Tibial artery (tissue), 4 donors: ENCODE data around the gene HCRTR1.

Source experiments
- DNase-seq, 2 donors: peaks; one replicate each; pipeline ENCODE4 v3.0.0-alpha.2; 2019
- H3K27ac ChIP-seq, 2 donors: fragments of 200-600 bp; sonication (generic) in 1 of 2; 1 replicate in 1 of 2; 2 replicates in 1 of 2; pipeline ENCODE4 v1.5.1; 2018 to 2019; ENCODE audit warnings: mild to moderate bottlenecking in 1 of 2
- H3K27me3 ChIP-seq, 2 donors: fragments of 200-600 bp; sonication (generic) in 1 of 2; one replicate each; pipeline versions ENCODE4 v1.5.1 to v1.6.0; 2016 to 2019
- H3K36me3 ChIP-seq, 3 donors: fragments of 200-600 bp; sonication (generic) in 2 of 3; one replicate each; pipeline ENCODE4 v1.5.1; 2016 to 2019; ENCODE audit warnings: mild to moderate bottlenecking in 2 of 3
- H3K4me1 ChIP-seq, 4 donors: fragments of 200-600 bp; sonication (generic) in 2 of 4; 1 replicate in 3 of 4; 2 replicates in 1 of 4; pipeline ENCODE4 v1.5.1; 2016 to 2019
- H3K4me3 ChIP-seq, 2 donors: fragments of 200-600 bp; sonication (generic) in 1 of 2; 1 replicate in 1 of 2; 2 replicates in 1 of 2; pipeline ENCODE4 v1.5.1; 2018 to 2019; ENCODE audit warnings: mild to moderate bottlenecking in 2 of 2
- H3K9me3 ChIP-seq, 3 donors: fragments of 200-600 bp; sonication (generic) in 1 of 3; one replicate each; pipeline ENCODE4 v1.5.1; 2016 to 2019
- intact Hi-C: fragments of 100-400 bp; cut with DNase I; formaldehyde crosslinking; loops from one replicate; pipeline ENCODE4 v1.15.0; 2023; ENCODE audit warnings: low total_unique reads
- TF ChIP-seq, protein P1 (sequence below), 2 experiments: fragments of 200-600 bp in 1 of 2; fragments of 450-650 bp in 1 of 2; IDR thresholded peaks; one replicate each; pipeline ENCODE4 v1.5.1; 2017 to 2019; ENCODE audit warnings: antibody characterized with exemption in 2 of 2, mild to moderate bottlenecking in 1 of 2, moderate library complexity in 1 of 2

HCRTR1 gene

DNA sequence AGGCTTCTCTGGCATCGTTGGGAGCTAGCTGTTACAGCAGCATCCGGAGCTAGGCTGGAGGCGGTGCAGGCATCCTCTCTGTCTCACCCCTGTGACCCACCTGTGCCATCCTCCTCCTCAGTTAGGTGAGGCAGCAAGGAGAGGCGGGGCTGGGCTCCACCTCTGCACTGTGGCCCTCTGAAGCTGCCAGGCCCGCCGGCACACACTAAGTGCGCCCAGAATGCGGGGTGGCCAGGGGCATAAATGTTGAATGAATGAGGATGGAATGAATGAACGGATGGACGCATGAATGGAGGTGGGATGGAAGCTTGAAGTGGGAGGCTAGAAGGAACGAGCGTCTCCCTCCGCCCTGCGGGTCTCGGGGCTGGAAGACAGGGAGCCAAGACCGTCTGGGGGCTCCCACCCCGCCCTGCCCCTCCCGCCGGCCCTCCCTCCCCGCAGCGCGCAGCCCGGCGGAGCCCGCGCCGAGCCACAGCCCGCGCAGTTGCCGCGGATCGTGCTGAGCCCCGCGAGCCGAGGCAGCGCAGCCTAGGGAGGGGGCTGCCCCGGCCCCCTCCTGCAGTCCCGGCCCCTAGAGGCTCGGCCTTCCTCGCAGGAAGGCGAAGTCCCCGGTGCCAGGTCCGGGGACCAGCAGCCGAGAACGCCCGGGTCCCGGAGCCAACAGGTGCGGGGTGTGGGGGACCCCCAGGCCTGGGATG is at the start of gene HCRTR1:
Gene HCRTR1, plus strand, starts transcription at position 472 of the 698 bp plus-strand sequence. CDS start 1,504 bp downstream, outside the sequence.
- Histone ChIP-seq H3K36me3 (no peaks in the 10 kb centered on the region), H3K27me3 (no peaks in the 10 kb centered on the region), H3K4me3 (peak within 1 kb of the TSS; percentile 47 to 58), H3K4me1 (peaks cover 0 to 49% (median 35%) of the 10 kb centered on the region in 4 donors), H3K9me3 (no peaks in the 10 kb centered on the region), H3K27ac (no peak within 1 kb of the TSS)
- TF ChIP-seq, protein P1, sequence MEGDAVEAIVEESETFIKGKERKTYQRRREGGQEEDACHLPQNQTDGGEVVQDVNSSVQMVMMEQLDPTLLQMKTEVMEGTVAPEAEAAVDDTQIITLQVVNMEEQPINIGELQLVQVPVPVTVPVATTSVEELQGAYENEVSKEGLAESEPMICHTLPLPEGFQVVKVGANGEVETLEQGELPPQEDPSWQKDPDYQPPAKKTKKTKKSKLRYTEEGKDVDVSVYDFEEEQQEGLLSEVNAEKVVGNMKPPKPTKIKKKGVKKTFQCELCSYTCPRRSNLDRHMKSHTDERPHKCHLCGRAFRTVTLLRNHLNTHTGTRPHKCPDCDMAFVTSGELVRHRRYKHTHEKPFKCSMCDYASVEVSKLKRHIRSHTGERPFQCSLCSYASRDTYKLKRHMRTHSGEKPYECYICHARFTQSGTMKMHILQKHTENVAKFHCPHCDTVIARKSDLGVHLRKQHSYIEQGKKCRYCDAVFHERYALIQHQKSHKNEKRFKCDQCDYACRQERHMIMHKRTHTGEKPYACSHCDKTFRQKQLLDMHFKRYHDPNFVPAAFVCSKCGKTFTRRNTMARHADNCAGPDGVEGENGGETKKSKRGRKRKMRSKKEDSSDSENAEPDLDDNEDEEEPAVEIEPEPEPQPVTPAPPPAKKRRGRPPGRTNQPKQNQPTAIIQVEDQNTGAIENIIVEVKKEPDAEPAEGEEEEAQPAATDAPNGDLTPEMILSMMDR (IDR thresholded peaks at IDR 0.05), result no peak
- no peak for DNase-seq
- intact Hi-C loops, result no loop called here

GRCh38 chr1:31567956-31568570 is 49.4 kb upstream of the HCRTR1 start:
- no peaks in the 10 kb centered on the region for H3K9me3 ChIP-seq
- TF ChIP-seq, protein P1 (IDR thresholded peaks at IDR 0.05), result no peak
- H3K27ac ChIP-seq, result peak overlapping the region; percentile 87 to 91
- H3K36me3 ChIP-seq, result no peaks in the 10 kb centered on the region
- DNase-seq, result peak; percentile 18 to 88
- intact Hi-C loops, result no loop called here
- H3K4me3 ChIP-seq, result no peak overlapping the region
- H3K27me3 ChIP-seq, result peaks cover 0 to 3% of the 10 kb centered on the region in 2 donors
- peaks cover 0 to 68% (median 51%) of the 10 kb centered on the region in 4 donors for H3K4me1 ChIP-seq

DNA sequence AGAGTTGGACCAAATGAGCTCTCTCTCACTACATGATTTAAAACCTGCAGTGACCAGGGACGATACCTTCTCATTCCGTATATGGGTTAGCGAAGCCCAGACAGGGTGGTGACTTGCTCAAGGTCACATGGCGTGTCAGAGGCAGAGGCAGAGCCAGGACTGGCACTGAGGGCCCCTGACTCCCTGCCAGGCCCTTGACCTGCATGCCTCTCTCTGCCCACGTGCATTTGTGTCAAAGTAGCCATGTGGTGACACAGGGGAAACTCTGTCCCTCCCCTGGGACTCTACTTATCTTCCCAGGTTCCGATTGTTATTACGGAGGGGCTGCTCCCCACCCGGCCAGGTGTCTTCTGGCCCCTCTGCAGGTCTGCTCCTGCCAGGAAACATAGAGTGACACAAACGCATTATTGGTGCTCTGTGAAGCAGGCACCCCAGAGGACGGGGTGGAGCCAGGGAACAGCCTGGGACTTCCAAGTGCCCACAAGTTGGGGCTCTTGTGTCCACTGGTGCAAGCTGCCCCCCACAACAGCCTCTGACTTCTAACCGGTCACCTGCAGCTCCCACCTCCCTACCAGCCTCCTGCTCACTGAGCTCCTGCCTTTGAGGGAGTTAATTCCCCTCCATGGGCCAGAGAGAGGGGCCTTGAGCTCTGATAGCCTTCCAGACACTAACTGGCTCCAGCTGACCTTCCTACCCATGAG is 48.4 kb upstream of the HCRTR1 start:
- intact Hi-C loops, result no loop called here
- H3K4me3 ChIP-seq, result no peak overlapping the region
- H3K4me1 ChIP-seq, result peaks cover 0 to 77% (median 61%) of the 10 kb centered on the region in 4 donors
- H3K9me3 ChIP-seq, result no peaks in the 10 kb centered on the region
- DNase-seq, result peak in 1 of 2 donors; percentile 90
- H3K36me3 ChIP-seq, result no peaks in the 10 kb centered on the region
- TF ChIP-seq, protein P1 (IDR thresholded peaks at IDR 0.05), result no peak
- peak overlapping the region; percentile 87 to 91 for H3K27ac ChIP-seq
- H3K27me3 ChIP-seq, result no peaks in the 10 kb centered on the region

GRCh38 chr1:31569596-31570173 is 47.8 kb upstream of the HCRTR1 start:
- Histone ChIP-seq H3K36me3 (no peaks in the 10 kb centered on the region), H3K9me3 (no peaks in the 10 kb centered on the region), H3K4me3 (no peak overlapping the region), H3K27ac (peak overlapping the region; percentile 87 to 91), H3K27me3 (no peaks in the 10 kb centered on the region), H3K4me1 (peaks cover 0 to 77% (median 60%) of the 10 kb centered on the region in 4 donors)
- DNase-seq, result no peak
- TF ChIP-seq, protein P1 (IDR thresholded peaks at IDR 0.05), result no peak
- intact Hi-C loops, result no loop called here

DNA sequence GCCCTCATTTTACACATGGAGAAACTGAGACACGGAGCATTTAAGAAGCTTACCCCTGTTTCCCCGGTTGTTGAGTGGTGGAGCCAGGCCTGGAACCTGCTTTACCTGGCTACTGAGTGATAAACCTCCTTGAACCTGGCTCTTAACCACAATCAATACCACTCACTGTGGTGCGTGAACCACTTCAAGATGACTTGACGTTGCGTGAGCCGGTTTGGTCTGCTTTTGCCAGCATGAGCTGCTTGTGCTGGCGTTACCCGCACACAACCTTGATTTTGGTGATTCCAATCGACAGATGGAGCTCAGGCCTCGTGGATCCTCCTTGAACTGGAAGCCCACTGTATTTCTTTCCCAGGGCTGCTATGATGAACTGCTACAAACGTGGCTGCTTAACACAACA is 47.3 kb upstream of the HCRTR1 start:
- Histone ChIP-seq H3K4me1 (peaks cover 0 to 78% (median 60%) of the 10 kb centered on the region in 4 donors), H3K27me3 (no peaks in the 10 kb centered on the region), H3K27ac (peak overlapping the region; percentile 87 to 91), H3K4me3 (no peak overlapping the region), H3K36me3 (no peaks in the 10 kb centered on the region), H3K9me3 (no peaks in the 10 kb centered on the region)
- TF ChIP-seq, protein P1 (IDR thresholded peaks at IDR 0.05), result no peak
- intact Hi-C loops, result no loop called here
- DNase-seq, result no peak
